HEK293T (cell line): ENCODE results near the gene SHANK1.

Source experiments
- CTCF ChIA-PET: fragments of 350-600 bp; formaldehyde crosslinking; extraction: SDS; loops from one replicate; lab custom pipeline; 2021; ENCODE audit warnings: antibody characterized with exemption, inconsistent platforms; lab: Yijun Ruan, JAX
- POLR2A ChIA-PET: fragments of 350-600 bp; formaldehyde crosslinking; extraction: SDS; loops from one replicate; lab custom pipeline; 2020; ENCODE audit warnings: antibody characterized with exemption, inconsistent platforms; lab: Yijun Ruan, JAX
- DNase-seq: peaks from one replicate; pipeline ENCODE4 v3.0.0; 2012; ENCODE audit warnings: mixed read lengths; ENCODE audit errors: extremely low spot score
- ARNT ChIP-seq: fragments of 450-650 bp; IDR thresholded peaks from 2 replicates; pipeline ENCODE4 v1.6.1; 2017; ENCODE audit warnings: mild to moderate bottlenecking
- BHLHE40 ChIP-seq: fragments of 450-650 bp; IDR thresholded peaks from 2 replicates; pipeline ENCODE4 v1.6.1; 2016; ENCODE audit warnings: mild to moderate bottlenecking, moderate library complexity, borderline replicate concordance
- CTBP1 ChIP-seq: fragments of 450-650 bp; IDR thresholded peaks from 2 replicates; pipeline ENCODE4 v1.6.1; 2016; ENCODE audit warnings: borderline replicate concordance
- ELF4 ChIP-seq: fragments of 450-650 bp; IDR thresholded peaks from 2 replicates; pipeline ENCODE4 v1.6.1; 2017; ENCODE audit warnings: antibody characterized with exemption
- FOXA1 ChIP-seq: fragments of 450-650 bp; IDR thresholded peaks from 2 replicates; pipeline ENCODE4 v1.6.1; 2016; ENCODE audit warnings: mild to moderate bottlenecking
- FOXK2 ChIP-seq: fragments of 450-650 bp; IDR thresholded peaks from 2 replicates; pipeline ENCODE4 v1.6.1; 2016; ENCODE audit warnings: mild to moderate bottlenecking
- FOXM1 ChIP-seq: fragments of 450-650 bp; IDR thresholded peaks from 2 replicates; pipeline ENCODE4 v1.6.1; 2017; ENCODE audit warnings: mild to moderate bottlenecking, borderline replicate concordance
- HDGF ChIP-seq: fragments of 450-650 bp; IDR thresholded peaks from 2 replicates; pipeline ENCODE4 v1.6.1; 2017; ENCODE audit warnings: antibody characterized with exemption, borderline replicate concordance
- L3MBTL2 ChIP-seq: fragments of 450-650 bp; conservative IDR thresholded peaks from 2 replicates; pipeline ENCODE4 v1.6.1; 2016; ENCODE audit warnings: mild to moderate bottlenecking
- LEF1 ChIP-seq: fragments of 450-650 bp; IDR thresholded peaks from 2 replicates; pipeline ENCODE4 v1.6.1; 2017; ENCODE audit warnings: mild to moderate bottlenecking, borderline replicate concordance
- NFRKB ChIP-seq: fragments of 450-650 bp; IDR thresholded peaks from 2 replicates; pipeline ENCODE4 v1.6.1; 2016; ENCODE audit warnings: mild to moderate bottlenecking, moderate library complexity
- SP1 ChIP-seq: fragments of 450-650 bp; IDR thresholded peaks from 2 replicates; pipeline ENCODE4 v1.6.1; 2017
- SUZ12 ChIP-seq: fragments of 450-650 bp; IDR thresholded peaks from 2 replicates; pipeline ENCODE4 v1.6.1; 2016; ENCODE audit warnings: mild to moderate bottlenecking
- TARDBP ChIP-seq: fragments of 450-650 bp; IDR thresholded peaks from 2 replicates; pipeline ENCODE4 v1.6.1; 2016
- ZNF384 ChIP-seq: fragments of 450-650 bp; IDR thresholded peaks from 2 replicates; pipeline ENCODE4 v1.6.1; 2016
- TF ChIP-seq, protein P1 (sequence below): fragments of 450-650 bp; IDR thresholded peaks from 2 replicates; pipeline ENCODE4 v1.6.1; 2016

Gene SHANK1

DNA sequence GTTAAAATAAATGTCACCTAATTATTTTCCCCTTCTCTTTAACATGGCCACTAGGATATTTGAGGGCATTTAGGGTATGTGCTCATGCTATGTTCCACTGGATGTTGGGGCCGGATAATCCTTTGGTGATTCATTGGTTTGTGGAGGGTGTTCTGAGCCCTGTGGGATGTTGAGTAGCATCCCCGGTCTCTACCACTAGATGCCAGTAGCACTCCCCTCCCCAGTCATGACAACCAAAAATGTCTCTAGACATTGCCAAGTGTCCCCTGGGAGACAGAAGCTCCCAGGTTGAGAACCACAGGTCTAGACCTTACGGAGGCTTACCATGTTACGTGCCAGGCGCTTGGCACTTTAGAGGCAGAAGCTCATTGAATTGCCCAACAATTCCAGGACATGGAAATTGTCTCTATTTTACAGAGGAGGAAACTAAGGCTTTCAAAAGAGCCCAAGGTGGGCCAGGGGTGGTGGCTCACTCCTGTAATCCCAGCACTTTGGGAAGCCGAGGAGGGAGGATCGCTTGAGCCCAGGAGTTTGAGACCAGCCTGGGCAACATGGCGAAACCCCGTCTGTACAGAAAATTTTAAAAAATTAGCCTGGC, 14.1 kb downstream of the SHANK1 start:
- DNase-seq = peak; percentile 72
- ChIA-PET POLR2A (interaction anchor here (0.5 to 1.3 kb wide), 2 partner anchors 19 to 74 kb away, joined by 3 to 4 read pairs; no protein-coding TSS in a partner anchor), CTCF (interaction anchor here (0.6 to 1.4 kb wide), 6 partner anchors 16 to 218 kb away, joined by 3 to 12 read pairs (median 4); no protein-coding TSS in a partner anchor)
- TF ChIP-seq FOXA1 (no peak), ZNF384 (no peak), BHLHE40 (no peak), FOXM1 (no peak), L3MBTL2 (no peak), TARDBP (no peak), CTBP1 (no peak), SP1 (no peak), NFRKB (no peak), FOXK2 (no peak), ELF4 (no peak), LEF1 (no peak), ARNT (no peak), HDGF (no peak), SUZ12 (no peak)
- TF ChIP-seq, protein P1, sequence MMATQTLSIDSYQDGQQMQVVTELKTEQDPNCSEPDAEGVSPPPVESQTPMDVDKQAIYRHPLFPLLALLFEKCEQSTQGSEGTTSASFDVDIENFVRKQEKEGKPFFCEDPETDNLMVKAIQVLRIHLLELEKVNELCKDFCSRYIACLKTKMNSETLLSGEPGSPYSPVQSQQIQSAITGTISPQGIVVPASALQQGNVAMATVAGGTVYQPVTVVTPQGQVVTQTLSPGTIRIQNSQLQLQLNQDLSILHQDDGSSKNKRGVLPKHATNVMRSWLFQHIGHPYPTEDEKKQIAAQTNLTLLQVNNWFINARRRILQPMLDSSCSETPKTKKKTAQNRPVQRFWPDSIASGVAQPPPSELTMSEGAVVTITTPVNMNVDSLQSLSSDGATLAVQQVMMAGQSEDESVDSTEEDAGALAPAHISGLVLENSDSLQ = no peak

DNA sequence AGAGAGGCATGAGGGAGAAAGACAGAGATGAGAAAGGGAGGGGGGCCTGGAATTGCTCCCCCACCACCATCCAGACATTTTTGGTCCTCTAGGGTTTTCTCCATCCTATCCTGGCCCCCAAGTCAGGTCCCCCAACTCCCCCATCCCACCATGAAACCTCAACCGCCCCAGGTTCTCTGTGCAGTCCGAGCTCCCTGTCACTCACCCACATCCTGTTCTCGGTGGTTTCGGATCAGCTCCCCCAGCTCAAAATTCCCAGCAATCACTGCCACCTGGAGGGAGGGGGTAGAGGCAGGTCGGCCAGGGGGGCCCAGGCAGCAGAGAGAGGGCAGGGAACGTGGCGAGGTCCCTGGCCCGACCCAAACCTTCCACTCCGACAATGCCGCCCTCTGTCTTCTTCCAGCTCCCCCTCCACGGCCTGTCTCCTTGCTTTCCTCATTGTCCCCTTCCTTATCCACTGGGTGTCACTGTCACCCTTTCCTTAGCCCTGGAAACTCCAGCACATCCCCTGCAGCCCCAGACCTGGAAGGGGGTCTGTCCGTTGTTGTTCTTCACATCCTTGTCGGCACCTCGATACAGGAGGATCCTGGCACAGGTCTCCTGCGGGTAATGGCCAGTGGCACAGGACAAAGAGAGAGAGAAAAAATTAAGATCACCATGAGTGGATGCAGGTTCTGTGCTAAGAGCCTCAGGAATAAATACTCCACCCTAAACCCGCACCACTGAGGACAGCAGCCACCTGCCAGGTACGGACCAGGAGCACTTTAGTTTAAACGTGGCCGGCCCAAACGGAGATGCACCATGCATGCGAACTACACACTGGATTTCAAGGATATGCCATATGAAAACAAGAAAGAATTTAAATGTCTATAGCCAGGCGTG, 15.4 kb downstream of the SHANK1 start:
- POLR2A ChIA-PET = no interaction called here
- CTCF ChIA-PET = interaction anchor here (0.7 to 1.3 kb wide), 5 partner anchors 35 to 88 kb away, joined by 3 to 5 read pairs (median 4); no protein-coding TSS in a partner anchor
- TF ChIP-seq FOXK2 = no peak
- TF ChIP-seq, protein P1 = peak; percentile 52; the same call in 1 of the 2 replicates
- peak; percentile 47 for DNase-seq

DNA sequence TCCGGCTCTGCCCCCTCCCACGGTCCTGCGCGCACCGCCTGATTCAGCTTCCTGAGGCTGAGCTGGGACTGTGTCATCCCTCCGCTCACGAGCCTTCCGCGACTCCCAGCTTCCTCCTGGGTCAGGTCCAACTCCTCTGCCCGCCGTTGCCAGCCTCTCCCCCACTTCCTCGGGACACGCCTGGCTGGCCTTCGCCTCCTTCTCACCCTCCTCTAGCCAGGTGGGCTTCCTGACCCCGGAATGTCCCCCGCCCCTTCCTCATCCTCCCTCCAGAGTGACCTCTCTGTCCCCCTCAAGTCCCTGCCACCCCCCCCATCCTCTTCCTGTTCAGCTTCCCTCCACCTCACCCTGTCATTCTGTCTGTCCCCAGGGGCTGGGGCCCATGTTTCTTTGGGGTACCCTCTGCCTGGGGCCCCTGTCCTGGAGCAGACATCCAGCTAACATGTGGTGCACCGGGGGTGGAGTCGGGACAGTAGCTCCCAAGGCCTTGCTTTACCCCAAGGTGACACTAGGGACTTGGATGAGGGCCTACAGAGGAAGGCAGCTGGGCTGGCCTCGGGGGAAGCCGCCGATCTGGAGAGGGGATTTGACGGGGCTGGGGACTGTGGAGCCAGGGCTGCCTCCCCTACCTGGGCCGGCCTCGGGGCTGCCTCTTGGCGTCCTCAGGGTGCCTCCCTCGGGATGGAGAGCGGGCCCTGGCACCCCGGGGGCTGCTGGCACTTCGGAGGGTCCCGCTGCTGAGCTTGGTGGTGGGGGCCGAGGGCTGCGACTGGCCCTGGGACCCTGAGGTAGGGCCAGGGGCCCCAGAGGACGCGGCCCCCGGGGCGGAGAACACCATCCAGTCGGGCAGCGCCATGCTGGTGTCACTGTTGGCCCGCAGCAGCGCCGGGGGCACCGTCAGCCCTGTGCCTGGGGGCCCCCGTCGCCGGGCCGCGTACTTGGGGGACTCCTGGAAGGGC, 16.5 kb downstream of the SHANK1 start:
- ChIA-PET POLR2A (no interaction called here), CTCF (interaction anchor here (0.7 to 1.3 kb wide), 5 partner anchors 33 to 89 kb away, joined by 3 to 5 read pairs (median 4); no protein-coding TSS in a partner anchor)
- no peak for DNase-seq
- TF ChIP-seq L3MBTL2 (no peak), SUZ12 (no peak), FOXM1 (no peak), BHLHE40 (no peak), FOXA1 (no peak), ELF4 (no peak), NFRKB (no peak), TARDBP (no peak), HDGF (no peak), SP1 (no peak), FOXK2 (no peak), ZNF384 (no peak), ARNT (no peak), CTBP1 (no peak), LEF1 (no peak)
- TF ChIP-seq, protein P1 = no peak

DNA sequence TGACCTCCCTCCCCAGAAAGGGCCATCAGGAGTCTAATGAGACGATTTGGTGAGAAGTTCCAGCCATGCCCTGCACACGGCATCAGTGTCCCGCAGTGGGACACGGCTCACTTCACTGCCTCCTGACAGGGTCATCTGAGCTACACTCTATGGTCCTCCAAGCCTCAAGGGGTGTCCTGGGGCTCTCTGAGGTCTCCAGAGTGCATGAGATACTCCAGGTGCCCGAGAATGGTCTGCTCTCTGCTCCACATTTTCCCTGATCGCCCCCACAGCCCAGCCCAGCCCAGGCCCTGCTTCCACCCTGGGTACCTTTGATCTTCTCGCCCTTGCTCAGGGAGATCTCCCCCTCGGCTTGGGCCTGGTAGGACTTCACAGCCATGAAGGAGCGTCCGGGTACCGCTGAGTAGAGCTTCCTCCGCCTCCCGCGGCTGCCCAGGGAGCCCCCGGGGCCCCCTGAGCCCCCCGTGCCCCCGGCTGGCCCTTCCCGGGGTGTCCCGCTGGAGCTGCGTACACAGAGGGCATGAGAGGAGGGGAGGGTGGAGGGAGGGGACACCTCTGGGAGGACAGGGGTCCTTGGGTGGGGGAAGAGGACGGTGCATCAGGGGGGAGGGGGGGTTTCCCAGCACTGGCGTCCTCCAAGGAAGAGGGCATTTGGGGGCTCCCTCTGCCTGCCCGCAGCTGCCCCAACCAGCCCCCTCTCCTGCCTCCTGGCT, 17.3 kb downstream of the SHANK1 start:
- TF ChIP-seq SUZ12 = no peak
- no peak for TF ChIP-seq HDGF
- no peak for TF ChIP-seq CTBP1
- no peak for TF ChIP-seq FOXK2
- no peak for TF ChIP-seq LEF1
- no peak for TF ChIP-seq L3MBTL2
- TF ChIP-seq ZNF384 = no peak
- no peak for TF ChIP-seq FOXA1
- no peak for TF ChIP-seq TARDBP
- TF ChIP-seq NFRKB = no peak
- TF ChIP-seq ARNT = no peak
- no peak for TF ChIP-seq ELF4
- TF ChIP-seq, protein P1 = no peak
- DNase-seq = no peak
- POLR2A ChIA-PET = no interaction called here
- CTCF ChIA-PET = no interaction called here
